GM18499 (cell line): ENCODE data around the gene BCR.

ENCODE experiments used
- ATAC-seq: cut with Tn5 transposase; IDR thresholded peaks from one replicate; pipeline ENCODE4 v1.9.1; 2021; ENCODE audit warnings: moderate number of reproducible peaks; ENCODE audit not compliant: insufficient read depth, unreplicated experiment

The BCR gene

DNA sequence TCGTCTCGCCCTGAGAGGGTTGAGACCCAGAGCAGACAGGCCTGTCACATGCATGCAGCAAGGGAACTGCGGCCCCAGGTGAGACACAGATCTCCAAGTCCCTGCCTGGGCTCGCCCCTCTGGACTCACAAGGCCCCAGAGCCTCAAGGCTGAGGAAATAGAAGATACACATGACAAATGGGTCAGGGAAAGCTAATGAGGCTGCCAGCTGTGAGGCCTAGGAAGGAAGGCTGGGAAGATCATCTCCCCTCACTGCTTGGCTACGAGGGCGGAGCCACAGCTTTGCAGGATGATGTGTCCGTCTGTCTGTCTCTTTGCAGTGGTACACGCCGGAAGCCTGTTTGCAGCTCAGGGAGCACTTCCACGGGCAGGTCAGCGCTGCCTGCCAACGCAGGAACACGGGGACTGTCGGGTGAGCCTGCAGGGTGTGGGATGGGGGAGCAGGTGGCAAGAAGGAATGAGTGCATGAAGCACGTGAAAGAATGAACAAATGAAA is 30.5 kb upstream of the BCR start:
- ATAC-seq: no peak

DNA sequence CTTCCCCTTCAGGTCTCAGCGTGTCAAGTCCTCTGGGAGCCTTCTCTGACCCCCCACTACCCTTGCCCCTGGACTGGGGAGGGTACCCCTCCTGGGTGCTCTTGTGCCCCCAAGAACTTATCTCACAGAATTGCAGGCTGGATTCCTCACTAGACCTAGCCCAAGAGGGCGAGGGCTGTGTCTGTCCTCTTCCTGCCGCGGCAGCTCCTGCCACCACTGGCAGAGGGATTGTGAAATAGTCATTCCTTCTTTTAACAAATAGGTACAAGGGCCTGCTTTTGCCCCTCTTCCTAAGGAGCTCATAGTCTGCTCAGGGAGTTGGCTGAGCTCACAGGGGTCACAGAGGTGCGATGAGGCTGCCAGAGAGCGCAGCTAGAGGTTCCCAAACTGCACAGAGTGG is 29.5 kb upstream of the BCR start:
- no peak for ATAC-seq

- ATAC-seq: no peak
Observed at GRCh38 chr22:23151827-23152226, 28.5 kb upstream of the BCR start.

GRCh38 chr22:23152238-23153114 is 27.8 kb upstream of the BCR start:
- ATAC-seq: no peak

DNA sequence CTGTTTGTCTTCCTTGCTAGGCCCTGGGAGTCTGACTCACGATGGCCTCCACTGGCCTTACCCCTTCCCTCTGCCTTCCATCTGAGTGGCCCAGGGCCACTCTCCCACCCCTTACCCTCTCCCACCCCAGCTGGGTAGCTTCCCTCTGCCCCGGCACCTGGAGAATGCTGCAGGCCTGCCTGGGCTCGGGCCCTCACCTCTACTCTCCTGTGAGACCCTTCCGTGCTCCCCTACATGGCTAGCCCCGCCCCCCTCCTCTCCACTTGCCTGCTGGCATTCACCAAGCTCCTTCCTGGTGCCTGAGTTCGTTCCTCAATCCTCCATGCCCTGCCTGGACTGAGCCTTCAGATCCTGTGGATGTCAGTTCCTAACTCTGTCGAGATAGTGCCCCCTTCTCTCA is 26.3 kb upstream of the BCR start:
- no peak for ATAC-seq

GRCh38 chr22:23154461-23154860 is 25.8 kb upstream of the BCR start:
- no peak for ATAC-seq

- no peak for ATAC-seq
Observed at GRCh38 chr22:23155143-23155542, 25.2 kb upstream of the BCR start.

GRCh38 chr22:23155831-23156230 is 24.5 kb upstream of the BCR start:
- no peak for ATAC-seq

GRCh38 chr22:23156286-23156685 is 24.0 kb upstream of the BCR start:
- ATAC-seq: no peak

- no peak for ATAC-seq
Observed at GRCh38 chr22:23157560-23158515, 22.5 kb upstream of the BCR start.

DNA sequence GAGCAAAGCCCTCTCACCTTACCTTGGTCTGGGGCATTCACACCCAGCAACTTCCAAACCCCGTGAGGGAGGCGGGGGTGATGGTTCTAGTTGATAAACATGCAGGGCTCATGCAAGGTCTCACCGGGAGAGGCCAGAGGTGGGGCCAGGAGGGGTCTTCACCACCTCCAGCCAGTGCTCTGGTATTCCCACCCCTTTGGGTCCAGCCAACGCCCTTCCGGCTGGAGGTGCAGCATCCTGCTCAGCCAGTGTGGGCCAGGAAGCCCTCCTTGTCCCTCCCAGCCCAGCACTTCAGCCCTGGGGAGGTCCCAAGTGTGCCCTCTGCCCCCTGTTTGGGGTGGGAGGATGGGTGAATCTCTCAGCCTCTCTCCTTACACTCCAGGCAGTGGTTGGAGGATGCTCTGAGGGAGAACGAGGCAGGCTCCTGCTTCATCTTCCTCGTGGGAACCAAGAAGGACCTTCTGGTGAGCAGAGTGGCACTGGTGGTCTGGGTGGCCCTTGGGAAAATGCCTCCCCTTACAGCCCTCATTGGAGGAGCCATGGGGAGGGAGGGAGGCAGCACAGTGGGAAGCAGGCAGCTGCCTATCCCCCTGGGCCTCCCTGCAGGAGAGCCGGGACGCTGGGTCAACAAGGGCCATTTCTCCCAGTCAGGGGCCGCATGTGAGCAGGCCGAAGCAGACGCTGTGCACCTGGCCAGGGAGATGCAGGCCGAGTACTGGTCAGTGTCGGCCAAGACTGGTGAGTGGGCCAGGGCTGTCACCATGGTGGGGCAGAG is 21.6 kb upstream of the BCR start:
- no peak for ATAC-seq

GRCh38 chr22:23159291-23159630 is 21.0 kb upstream of the BCR start:
- no peak for ATAC-seq

DNA sequence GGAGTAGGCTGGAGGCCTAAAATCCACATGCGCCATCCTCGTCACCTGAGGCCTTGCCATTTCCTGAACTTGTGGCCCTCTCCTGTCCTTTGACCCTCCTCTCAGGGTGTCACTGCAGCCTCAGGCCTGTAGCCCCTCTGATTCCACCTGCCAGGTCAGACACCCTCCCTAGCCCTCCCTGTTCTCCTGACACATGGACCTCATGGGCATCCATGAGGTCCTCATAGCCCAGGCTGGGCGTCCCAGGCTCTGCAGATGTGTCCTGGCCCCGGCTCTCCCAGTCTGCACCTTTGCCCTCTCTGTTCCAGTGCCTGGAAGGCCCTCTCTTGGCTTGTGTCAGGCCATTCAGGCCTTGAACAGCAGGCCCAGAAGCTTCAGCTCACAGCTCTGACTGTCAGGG is 19.3 kb upstream of the BCR start:
- ATAC-seq: no peak

- no peak for ATAC-seq
Observed at GRCh38 chr22:23161574-23161973, 18.7 kb upstream of the BCR start.

GRCh38 chr22:23163665-23164064 is 16.6 kb upstream of the BCR start:
- ATAC-seq: no peak

- no peak for ATAC-seq
Observed at GRCh38 chr22:23164091-23164490, 16.2 kb upstream of the BCR start.

GRCh38 chr22:23166042-23166831 is 14.1 kb upstream of the BCR start:
- no peak for ATAC-seq

DNA sequence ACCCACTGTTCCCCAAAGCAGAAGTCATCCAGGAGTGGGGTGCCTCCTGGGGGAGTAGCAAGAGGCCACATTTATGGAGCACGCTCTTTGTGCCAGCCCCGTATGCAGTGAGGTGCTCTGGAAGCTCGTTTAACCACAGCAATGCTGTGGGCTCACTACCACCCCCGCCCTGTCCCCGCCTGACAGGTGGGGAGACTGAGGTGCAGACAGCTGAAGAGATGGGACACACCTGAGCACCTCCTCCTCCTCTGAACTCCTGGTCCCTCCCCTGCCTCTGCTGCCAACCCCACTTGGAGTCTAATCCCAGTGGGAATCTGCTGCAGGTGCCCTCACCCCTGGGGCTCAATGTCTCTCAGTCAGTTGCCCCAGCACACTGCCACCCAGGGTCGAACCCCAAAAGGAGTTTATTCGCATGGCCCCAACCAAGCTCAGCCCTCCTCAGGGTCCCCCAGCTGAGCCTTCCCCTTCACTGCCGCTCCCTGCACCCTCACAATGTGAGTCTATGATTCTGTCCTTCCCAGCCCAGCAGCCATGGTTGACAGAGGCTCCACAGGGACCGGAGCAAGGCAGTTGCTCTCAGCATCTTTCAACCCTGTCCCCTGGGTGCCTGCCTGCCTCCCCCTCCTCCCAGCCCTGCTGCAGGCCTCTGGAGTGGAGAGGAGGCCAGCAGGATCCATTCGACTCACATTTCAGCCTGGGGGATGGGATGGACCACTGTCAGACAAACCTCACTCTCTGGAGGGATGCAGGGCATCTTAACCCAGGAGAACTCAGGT is 13.3 kb upstream of the BCR start:
- no peak for ATAC-seq
